Vagina (tissue), 2 donors: ENCODE results near the gene BTRC.

ENCODE experiments used
- CTCF ChIP-seq, 3 experiments: fragments of 450-650 bp in 2 of 3; fragments of 200-600 bp in 1 of 3; sonication (generic) in 1 of 3; IDR thresholded peaks; one replicate each; pipeline ENCODE4 v1.5.1; 2017 to 2019; ENCODE audit warnings: antibody characterized with exemption in 3 of 3, mild to moderate bottlenecking in 2 of 3, moderate library complexity in 2 of 3
- POLR2A ChIP-seq, 2 donors: fragments of 450-650 bp; IDR thresholded peaks; one replicate each; pipeline ENCODE4 v1.6.1; 2017; ENCODE audit warnings: antibody characterized with exemption in 2 of 2, mild to moderate bottlenecking in 2 of 2, moderate library complexity in 2 of 2
- POLR2AphosphoS5 ChIP-seq, 2 donors: sonication (generic); formaldehyde crosslinking; IDR thresholded peaks; one replicate each; pipeline ENCODE4 v1.9.0; 2017; ENCODE audit warnings: antibody characterized with exemption in 2 of 2, mild to moderate bottlenecking in 2 of 2, low read depth in 1 of 2; ENCODE audit not compliant: insufficient read depth in 1 of 2

DNA sequence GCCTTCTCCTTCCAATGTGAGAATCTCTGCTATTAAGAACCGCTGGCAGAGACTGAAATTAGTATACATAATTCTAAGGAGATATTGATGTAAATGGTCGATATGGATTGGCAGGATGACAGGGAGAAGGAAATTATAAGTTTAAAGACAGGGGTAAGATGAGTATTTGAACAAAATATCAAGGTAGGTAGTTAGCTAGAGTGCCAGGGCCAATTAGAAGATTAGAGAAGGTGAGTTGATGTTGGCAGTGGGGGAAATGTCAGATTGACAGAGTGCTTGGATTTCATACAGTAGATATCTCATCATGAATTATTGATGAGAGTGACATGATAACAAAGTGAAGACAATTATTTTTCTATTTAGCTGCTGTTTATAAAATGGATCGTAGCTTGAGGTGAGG, 74.1 kb downstream of the BTRC start:
- TF ChIP-seq CTCF (IDR thresholded peaks at IDR 0.05) = no peak
- no peak for TF ChIP-seq POLR2AphosphoS5 (IDR thresholded peaks at IDR 0.05; ENCODE audit: insufficient read depth in 1 of 2, low read depth in 1 of 2)
- no peak for TF ChIP-seq POLR2A (IDR thresholded peaks at IDR 0.05)
